ENCODE measurements around the gene VPS9D1. TPM values are rescaled to one million over a fixed set of nuclear protein-coding genes. Genes with fewer than 3 reads are reported as not detected.

The VPS9D1 gene
- total and polyA plus RNA-seq, 4 donors, result 6.1 to 26.1 (median 18.2) TPM

DNA sequence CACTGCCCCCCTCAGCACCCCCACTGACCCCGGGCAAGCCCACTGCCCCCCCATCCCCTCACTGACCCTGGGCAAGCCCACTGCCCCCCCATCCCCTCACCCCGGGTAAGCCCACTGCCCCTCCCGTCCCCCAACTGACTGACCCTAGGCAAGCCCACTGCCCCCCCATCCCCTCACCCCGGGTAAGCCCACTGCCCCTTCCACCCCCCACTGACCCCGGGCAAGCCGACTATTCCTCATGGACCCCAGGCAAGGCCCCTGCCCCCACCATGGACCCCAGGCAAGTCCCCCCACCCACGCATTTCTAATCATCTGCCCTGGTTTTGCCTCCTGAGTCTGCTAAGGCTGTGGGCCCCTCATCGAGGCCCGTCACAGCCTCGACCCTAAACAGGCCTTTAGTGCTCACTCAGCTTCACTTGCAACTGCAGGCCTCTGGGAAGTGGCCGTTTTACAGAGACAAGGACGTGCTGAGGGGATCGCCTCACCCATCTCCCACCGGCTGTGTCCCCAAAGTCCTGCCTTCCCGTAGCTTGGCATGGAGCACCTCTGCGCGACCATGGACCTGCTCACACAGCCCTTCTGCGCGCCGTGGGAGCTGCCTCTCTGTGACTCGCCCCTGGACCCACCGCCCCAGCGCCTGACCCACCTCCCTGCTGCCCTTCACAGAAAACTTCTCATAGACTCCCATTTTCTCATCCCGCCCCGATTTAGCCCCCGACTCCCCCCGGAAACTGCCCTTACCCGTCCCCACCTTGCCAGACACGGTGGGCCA, 3.6 kb downstream of the VPS9D1 start:
- Histone ChIP-seq H3K4me1 (ENCODE audit: control insufficient read depth in 5 of 5, insufficient read depth in 5 of 5, low read length in 5 of 5) (peaks cover 0 to 16% (median 2%) of the 10 kb centered on the region in 5 donors), H3K9ac (ENCODE audit: insufficient read depth in 1 of 2, low read length in 2 of 2) (no peak overlapping the region), H3K27ac (ENCODE audit: low read depth in 1 of 2, low read length in 1 of 2) (no peak overlapping the region), H3K27me3 (ENCODE audit: control insufficient read depth in 3 of 3, insufficient read depth in 3 of 3, low read length in 2 of 3) (no peaks in the 10 kb centered on the region), H3K9me3 (ENCODE audit: control insufficient read depth in 4 of 4, insufficient read depth in 3 of 4, low read length in 3 of 4) (no peaks in the 10 kb centered on the region), H3K36me3 (ENCODE audit: control insufficient read depth in 4 of 4, insufficient read depth in 4 of 4, low read length in 4 of 4) (peaks cover 0 to 1% (median 0%) of the 10 kb centered on the region in 4 donors), H3K4me3 (no peak overlapping the region)
- no peak for DNase-seq
- ATAC-seq (ENCODE audit: insufficient read depth, low FRiP score), result no peak
- TF ChIP-seq CTCF (IDR thresholded peaks at IDR 0.05; ENCODE audit: control extremely low read depth, extremely low read depth), result no peak
- 89 to 95% methylated on average over 29 of the region's 29 CpGs for WGBS, 2 donors

GRCh38 chr16:89716493-89716892, 4.2 kb downstream of the VPS9D1 start:
- Histone ChIP-seq H3K9me3 (ENCODE audit: control insufficient read depth in 4 of 4, insufficient read depth in 3 of 4, low read length in 3 of 4) (no peaks in the 10 kb centered on the region), H3K27me3 (ENCODE audit: control insufficient read depth in 3 of 3, insufficient read depth in 3 of 3, low read length in 2 of 3) (no peaks in the 10 kb centered on the region), H3K4me3 (no peak overlapping the region), H3K9ac (ENCODE audit: insufficient read depth in 1 of 2, low read length in 2 of 2) (no peak overlapping the region), H3K4me1 (ENCODE audit: control insufficient read depth in 5 of 5, insufficient read depth in 5 of 5, low read length in 5 of 5) (peaks cover 0 to 17% (median 7%) of the 10 kb centered on the region in 5 donors), H3K36me3 (ENCODE audit: control insufficient read depth in 4 of 4, insufficient read depth in 4 of 4, low read length in 4 of 4) (peaks cover 0 to 1% (median 0%) of the 10 kb centered on the region in 4 donors), H3K27ac (ENCODE audit: low read depth in 1 of 2, low read length in 1 of 2) (no peak overlapping the region)
- 93 to 94% methylated on average over 15 of the region's 15 CpGs for WGBS, 2 donors
- no peak for DNase-seq
- TF ChIP-seq CTCF (IDR thresholded peaks at IDR 0.05; ENCODE audit: control extremely low read depth, extremely low read depth), result no peak
- ATAC-seq (ENCODE audit: insufficient read depth, low FRiP score), result no peak

DNA sequence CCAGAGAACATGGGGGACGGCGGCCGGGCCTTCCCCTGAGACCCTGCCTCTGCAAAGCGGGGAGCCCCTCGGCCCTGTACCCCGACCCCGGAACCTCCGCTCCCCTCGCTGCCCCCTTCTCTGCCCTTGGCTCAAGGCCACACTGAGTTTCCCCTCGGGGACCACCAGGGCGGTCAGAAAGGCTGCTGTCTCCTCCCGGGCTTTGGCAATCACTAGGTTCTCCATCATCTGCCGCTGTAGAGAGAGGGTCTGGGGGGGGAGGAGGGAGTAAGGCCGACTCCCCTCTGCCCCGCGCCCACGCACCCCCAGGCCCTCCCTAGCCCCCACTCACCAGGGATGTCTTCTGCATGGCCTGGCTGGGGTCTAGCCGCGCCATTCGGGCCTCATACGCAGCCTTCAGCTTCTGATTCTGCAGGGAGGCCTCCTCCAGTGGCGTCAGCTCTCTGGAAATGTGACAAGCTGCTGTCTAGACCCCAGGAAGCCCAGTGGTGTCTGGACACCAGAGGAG, 8.4 kb downstream of the VPS9D1 start:
- H3K9ac ChIP-seq (ENCODE audit: insufficient read depth in 1 of 2, low read length in 2 of 2), result no peak overlapping the region
- 10 to 13% methylated on average over 16 to 22 of the region's 22 CpGs for WGBS, 2 donors

More for the DNA sequence above, 8.4 kb downstream of the VPS9D1 start:
- no peak for TF ChIP-seq CTCF (IDR thresholded peaks at IDR 0.05; ENCODE audit: control extremely low read depth, extremely low read depth)
- Histone ChIP-seq H3K4me1 (ENCODE audit: control insufficient read depth in 5 of 5, insufficient read depth in 5 of 5, low read length in 5 of 5) (peaks cover 0 to 7% (median 5%) of the 10 kb centered on the region in 5 donors), H3K4me3 (no peak overlapping the region), H3K9me3 (ENCODE audit: control insufficient read depth in 4 of 4, insufficient read depth in 3 of 4, low read length in 3 of 4) (no peaks in the 10 kb centered on the region), H3K36me3 (ENCODE audit: control insufficient read depth in 4 of 4, insufficient read depth in 4 of 4, low read length in 4 of 4) (peaks cover 0 to 1% (median 0%) of the 10 kb centered on the region in 4 donors), H3K27ac (ENCODE audit: low read depth in 1 of 2, low read length in 1 of 2) (no peak overlapping the region), H3K27me3 (ENCODE audit: control insufficient read depth in 3 of 3, insufficient read depth in 3 of 3, low read length in 2 of 3) (no peaks in the 10 kb centered on the region)
- DNase-seq (peak in 2 of 3 donors; percentile 27 to 49), ATAC-seq (ENCODE audit: insufficient read depth, low FRiP score) (no peak)
